DOHH2 (cell line): ENCODE data around the gene KMT2D.

Experiments used
- EZH2phosphoT487 ChIP-seq: fragments of 200-600 bp; sonication (generic); IDR thresholded peaks from 2 replicates; pipeline ENCODE4 v1.6.1; 2017; ENCODE audit warnings: borderline replicate concordance, mild to moderate bottlenecking, antibody characterized with exemption, low read length, moderate library complexity, mixed read lengths
- TF ChIP-seq, protein P1 (sequence below): fragments of 200-600 bp; sonication (generic); IDR thresholded peaks from one replicate; pipeline ENCODE4 v1.5.1; 2014; ENCODE audit warnings: antibody characterized with exemption, mild to moderate bottlenecking, low read depth, low read length; ENCODE audit not compliant: poor library complexity, severe bottlenecking

DNA sequence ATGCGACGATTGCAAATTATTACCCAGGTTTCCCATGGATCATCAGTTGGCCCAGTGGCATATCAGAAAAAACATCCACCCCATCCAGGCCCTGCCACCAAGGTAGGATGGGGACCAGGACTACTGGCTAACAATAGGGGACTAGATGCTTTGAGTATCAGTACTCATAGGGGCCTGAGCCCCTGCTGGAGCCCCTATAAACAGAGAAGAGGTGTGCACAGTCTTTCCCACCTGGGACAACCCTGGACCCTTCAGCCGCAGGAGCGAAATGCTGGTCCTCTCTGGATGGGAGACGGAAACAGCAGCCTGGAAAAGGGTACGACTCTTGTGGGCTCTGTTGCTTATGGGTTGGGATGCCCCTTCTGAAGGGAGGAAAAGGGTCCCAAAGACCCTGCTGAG, 28.3 kb upstream of the KMT2D start:
- TF ChIP-seq, protein P1, sequence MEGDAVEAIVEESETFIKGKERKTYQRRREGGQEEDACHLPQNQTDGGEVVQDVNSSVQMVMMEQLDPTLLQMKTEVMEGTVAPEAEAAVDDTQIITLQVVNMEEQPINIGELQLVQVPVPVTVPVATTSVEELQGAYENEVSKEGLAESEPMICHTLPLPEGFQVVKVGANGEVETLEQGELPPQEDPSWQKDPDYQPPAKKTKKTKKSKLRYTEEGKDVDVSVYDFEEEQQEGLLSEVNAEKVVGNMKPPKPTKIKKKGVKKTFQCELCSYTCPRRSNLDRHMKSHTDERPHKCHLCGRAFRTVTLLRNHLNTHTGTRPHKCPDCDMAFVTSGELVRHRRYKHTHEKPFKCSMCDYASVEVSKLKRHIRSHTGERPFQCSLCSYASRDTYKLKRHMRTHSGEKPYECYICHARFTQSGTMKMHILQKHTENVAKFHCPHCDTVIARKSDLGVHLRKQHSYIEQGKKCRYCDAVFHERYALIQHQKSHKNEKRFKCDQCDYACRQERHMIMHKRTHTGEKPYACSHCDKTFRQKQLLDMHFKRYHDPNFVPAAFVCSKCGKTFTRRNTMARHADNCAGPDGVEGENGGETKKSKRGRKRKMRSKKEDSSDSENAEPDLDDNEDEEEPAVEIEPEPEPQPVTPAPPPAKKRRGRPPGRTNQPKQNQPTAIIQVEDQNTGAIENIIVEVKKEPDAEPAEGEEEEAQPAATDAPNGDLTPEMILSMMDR: no peak
- no peak for TF ChIP-seq EZH2phosphoT487
